ENCODE results near the gene FAM193A.
"Not testable (repeated sequence)": the region's sequence is repeated elsewhere in the genome, so short reads cannot be mapped to it uniquely, and the experiment has no call there.

The FAM193A gene

GRCh38 chr4:2512396-2513135, 23.9 kb upstream of the FAM193A start:
- H3K4me3 ChIP-seq (ENCODE audit: low read depth, low read length) = no peak overlapping the region
- no peak for DNase-seq (ENCODE audit: low read depth)

- not testable (repeated sequence) for DNase-seq (ENCODE audit: low read depth); H3K4me3 ChIP-seq (ENCODE audit: low read depth, low read length)
Observed at GRCh38 chr4:2514193-2514592, 22.3 kb upstream of the FAM193A start.

GRCh38 chr4:2514944-2515343, 21.5 kb upstream of the FAM193A start:
- DNase-seq (ENCODE audit: low read depth); H3K4me3 ChIP-seq (ENCODE audit: low read depth, low read length): not testable (repeated sequence)

- no peak for DNase-seq (ENCODE audit: low read depth)
- no peak overlapping the region for H3K4me3 ChIP-seq (ENCODE audit: low read depth, low read length)
Observed at GRCh38 chr4:2515830-2516550, 20.5 kb upstream of the FAM193A start.

GRCh38 chr4:2516635-2517034, 19.8 kb upstream of the FAM193A start:
- H3K4me3 ChIP-seq (ENCODE audit: low read depth, low read length) = no peak overlapping the region
- no peak for DNase-seq (ENCODE audit: low read depth)

- H3K4me3 ChIP-seq (ENCODE audit: low read depth, low read length) = no peak overlapping the region
- no peak for DNase-seq (ENCODE audit: low read depth)
Observed at GRCh38 chr4:2526559-2526958, 9.9 kb upstream of the FAM193A start.

GRCh38 chr4:2534904-2535375, 1.5 kb upstream of the FAM193A start:
- no peak for DNase-seq (ENCODE audit: low read depth)
- H3K4me3 ChIP-seq (ENCODE audit: low read depth, low read length) = peak overlapping the region; percentile 69

GRCh38 chr4:2535376-2536192, 863 bp upstream of the FAM193A start:
- no peak for DNase-seq (ENCODE audit: low read depth)
- H3K4me3 ChIP-seq (ENCODE audit: low read depth, low read length) = peak overlapping the region; percentile 69

GRCh38 chr4:2537011-2537830, 774 bp downstream of the FAM193A start:
- peak overlapping the region; percentile 87 for H3K4me3 ChIP-seq (ENCODE audit: low read depth, low read length)
- no peak for DNase-seq (ENCODE audit: low read depth)

- DNase-seq (ENCODE audit: low read depth); H3K4me3 ChIP-seq (ENCODE audit: low read depth, low read length): not testable (repeated sequence)
Observed at GRCh38 chr4:2543580-2544191, 7.2 kb downstream of the FAM193A start.

GRCh38 chr4:2545321-2546013, 9.0 kb downstream of the FAM193A start:
- DNase-seq (ENCODE audit: low read depth) = no peak
- H3K4me3 ChIP-seq (ENCODE audit: low read depth, low read length) = no peak overlapping the region

- DNase-seq (ENCODE audit: low read depth) = no peak
- no peak overlapping the region for H3K4me3 ChIP-seq (ENCODE audit: low read depth, low read length)
Observed at GRCh38 chr4:2546286-2546823, 9.9 kb downstream of the FAM193A start.

- not testable (repeated sequence) for H3K4me3 ChIP-seq (ENCODE audit: low read depth, low read length); DNase-seq (ENCODE audit: low read depth)
Observed at GRCh38 chr4:2546961-2547691, 10.7 kb downstream of the FAM193A start.

GRCh38 chr4:2551118-2551517, 14.7 kb downstream of the FAM193A start:
- no peak for DNase-seq (ENCODE audit: low read depth)
- no peak overlapping the region for H3K4me3 ChIP-seq (ENCODE audit: low read depth, low read length)

- DNase-seq (ENCODE audit: low read depth) = no peak
- H3K4me3 ChIP-seq (ENCODE audit: low read depth, low read length) = no peak overlapping the region
Observed at GRCh38 chr4:2552806-2553205, 16.4 kb downstream of the FAM193A start.

GRCh38 chr4:2558301-2558700, 21.9 kb downstream of the FAM193A start:
- no peak for DNase-seq (ENCODE audit: low read depth)
- H3K4me3 ChIP-seq (ENCODE audit: low read depth, low read length) = no peak overlapping the region

GRCh38 chr4:2560167-2560566, 23.7 kb downstream of the FAM193A start:
- H3K4me3 ChIP-seq (ENCODE audit: low read depth, low read length) = no peak overlapping the region
- DNase-seq (ENCODE audit: low read depth) = no peak
